HL-60 (cell line): ENCODE results near the gene CDH23.

Experiments used
- DNase-seq, 2 experiments: peaks; one replicate each; pipeline ENCODE4 v3.0.0-alpha.2; 2010 to 2020; ENCODE audit warnings: low read depth in 1 of 2, low spot score in 1 of 2
- H3K27ac ChIP-seq: fragments of 250-450 bp; sonication (Bioruptor Pico); replicated peaks from 2 replicates; pipeline ENCODE4 v1.5.1; 2020; ENCODE audit warnings: mild to moderate bottlenecking, moderate library complexity
- H3K27me3 ChIP-seq: fragments of 250-450 bp; sonication (Bioruptor Pico); 2 replicates; pipeline ENCODE4 v1.5.1; 2021; ENCODE audit warnings: mild to moderate bottlenecking, moderate library complexity; ENCODE audit not compliant: insufficient read depth, poor library complexity, severe bottlenecking
- H3K4me3 ChIP-seq: replicated peaks from 2 replicates; pipeline ENCODE4 v1.5.1; 2011; ENCODE audit warnings: mild to moderate bottlenecking, control low read depth, low read length; ENCODE audit not compliant: insufficient read depth
- GABPA ChIP-seq: IDR thresholded peaks from 2 replicates; pipeline ENCODE4 v1.6.1; 2012; ENCODE audit warnings: low read depth
- POLR2AphosphoS5 ChIP-seq: IDR thresholded peaks from 2 replicates; pipeline ENCODE4 v1.6.1; 2012; ENCODE audit warnings: low read depth
- SPI1 ChIP-seq: IDR thresholded peaks from 2 replicates; pipeline ENCODE4 v1.6.1; 2012; ENCODE audit warnings: low read depth, mild to moderate bottlenecking, borderline replicate concordance
- TF ChIP-seq, protein P1 (sequence below): IDR thresholded peaks from one replicate; pipeline ENCODE4 v1.5.1; 2011; ENCODE audit warnings: low read length, control low read depth, inconsistent platforms; ENCODE audit not compliant: insufficient read depth
- TF ChIP-seq, protein P2 (sequence below): IDR thresholded peaks from 2 replicates; pipeline ENCODE4 v1.6.1; 2012; ENCODE audit warnings: low read depth; ENCODE audit not compliant: insufficient replicate concordance

CDH23 gene

DNA sequence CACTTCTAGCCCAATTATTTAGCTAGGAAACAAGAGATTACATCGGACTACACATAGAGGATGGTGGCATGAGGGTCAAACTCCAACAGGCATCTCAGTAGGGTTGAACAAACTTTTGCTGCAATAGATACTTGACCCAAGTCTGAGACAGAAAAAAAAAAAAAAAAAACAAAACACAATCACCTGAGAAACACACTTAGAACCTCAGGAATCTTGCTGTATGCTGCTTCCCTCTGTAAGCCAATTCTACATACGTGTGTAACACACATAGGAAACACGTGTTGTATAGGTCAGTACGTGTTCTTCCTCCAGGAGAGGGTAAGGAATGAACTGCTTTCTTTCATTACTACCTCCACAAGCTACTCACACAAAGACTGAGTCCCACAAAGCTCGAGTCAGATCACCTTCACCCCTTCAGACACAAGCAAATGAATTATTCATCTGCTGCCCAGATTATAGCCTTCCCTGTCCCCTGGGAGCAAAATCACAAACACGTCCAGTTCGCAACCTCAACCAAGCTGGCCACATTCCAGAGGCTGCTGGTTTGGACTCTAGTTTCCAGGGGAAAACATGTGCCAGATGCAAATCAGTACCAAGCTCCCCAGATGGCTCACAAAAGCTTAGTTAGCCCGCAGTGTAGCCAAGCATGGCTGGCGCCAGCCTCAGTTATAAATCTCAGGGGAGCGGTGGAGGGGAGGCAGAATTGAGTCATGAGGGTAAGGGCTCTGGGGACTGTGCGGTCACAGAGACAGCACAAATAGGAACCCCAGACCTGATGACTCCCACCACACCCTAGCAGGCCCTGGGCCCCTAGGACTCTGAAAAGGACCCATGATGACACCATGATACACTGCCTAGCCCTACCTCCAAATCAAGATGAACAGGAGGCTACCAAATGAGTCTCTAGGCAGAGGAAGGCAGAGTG, 439.2 kb downstream of the CDH23 start:
- no peak overlapping the region for H3K27ac ChIP-seq

DNA sequence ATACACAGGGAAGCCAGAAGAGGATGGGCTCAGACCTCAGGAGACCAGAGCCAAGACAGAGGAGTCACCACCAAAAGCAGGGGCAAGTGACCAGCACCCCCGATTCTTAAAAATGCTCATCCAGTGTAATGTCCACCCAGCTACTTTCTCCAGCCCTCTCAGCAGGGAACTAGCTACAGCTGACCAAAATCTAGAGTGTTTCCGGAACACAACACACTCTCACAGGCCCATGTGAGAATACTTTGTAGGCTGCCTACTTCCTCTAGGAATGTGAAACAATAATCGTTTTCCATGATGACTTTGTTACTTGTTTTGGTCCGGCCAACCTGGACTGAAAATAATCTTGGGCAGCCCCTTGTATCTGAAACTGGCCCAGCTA, 439.9 kb downstream of the CDH23 start:
- DNase-seq: no peak
- H3K27me3 ChIP-seq: no peaks in the 10 kb centered on the region
- H3K4me3 ChIP-seq: no peak overlapping the region
- H3K27ac ChIP-seq: no peak overlapping the region
- TF ChIP-seq POLR2AphosphoS5 (no peak), SPI1 (no peak), GABPA (no peak)
- TF ChIP-seq, protein P1, sequence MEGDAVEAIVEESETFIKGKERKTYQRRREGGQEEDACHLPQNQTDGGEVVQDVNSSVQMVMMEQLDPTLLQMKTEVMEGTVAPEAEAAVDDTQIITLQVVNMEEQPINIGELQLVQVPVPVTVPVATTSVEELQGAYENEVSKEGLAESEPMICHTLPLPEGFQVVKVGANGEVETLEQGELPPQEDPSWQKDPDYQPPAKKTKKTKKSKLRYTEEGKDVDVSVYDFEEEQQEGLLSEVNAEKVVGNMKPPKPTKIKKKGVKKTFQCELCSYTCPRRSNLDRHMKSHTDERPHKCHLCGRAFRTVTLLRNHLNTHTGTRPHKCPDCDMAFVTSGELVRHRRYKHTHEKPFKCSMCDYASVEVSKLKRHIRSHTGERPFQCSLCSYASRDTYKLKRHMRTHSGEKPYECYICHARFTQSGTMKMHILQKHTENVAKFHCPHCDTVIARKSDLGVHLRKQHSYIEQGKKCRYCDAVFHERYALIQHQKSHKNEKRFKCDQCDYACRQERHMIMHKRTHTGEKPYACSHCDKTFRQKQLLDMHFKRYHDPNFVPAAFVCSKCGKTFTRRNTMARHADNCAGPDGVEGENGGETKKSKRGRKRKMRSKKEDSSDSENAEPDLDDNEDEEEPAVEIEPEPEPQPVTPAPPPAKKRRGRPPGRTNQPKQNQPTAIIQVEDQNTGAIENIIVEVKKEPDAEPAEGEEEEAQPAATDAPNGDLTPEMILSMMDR: no peak
- TF ChIP-seq, protein P2, sequence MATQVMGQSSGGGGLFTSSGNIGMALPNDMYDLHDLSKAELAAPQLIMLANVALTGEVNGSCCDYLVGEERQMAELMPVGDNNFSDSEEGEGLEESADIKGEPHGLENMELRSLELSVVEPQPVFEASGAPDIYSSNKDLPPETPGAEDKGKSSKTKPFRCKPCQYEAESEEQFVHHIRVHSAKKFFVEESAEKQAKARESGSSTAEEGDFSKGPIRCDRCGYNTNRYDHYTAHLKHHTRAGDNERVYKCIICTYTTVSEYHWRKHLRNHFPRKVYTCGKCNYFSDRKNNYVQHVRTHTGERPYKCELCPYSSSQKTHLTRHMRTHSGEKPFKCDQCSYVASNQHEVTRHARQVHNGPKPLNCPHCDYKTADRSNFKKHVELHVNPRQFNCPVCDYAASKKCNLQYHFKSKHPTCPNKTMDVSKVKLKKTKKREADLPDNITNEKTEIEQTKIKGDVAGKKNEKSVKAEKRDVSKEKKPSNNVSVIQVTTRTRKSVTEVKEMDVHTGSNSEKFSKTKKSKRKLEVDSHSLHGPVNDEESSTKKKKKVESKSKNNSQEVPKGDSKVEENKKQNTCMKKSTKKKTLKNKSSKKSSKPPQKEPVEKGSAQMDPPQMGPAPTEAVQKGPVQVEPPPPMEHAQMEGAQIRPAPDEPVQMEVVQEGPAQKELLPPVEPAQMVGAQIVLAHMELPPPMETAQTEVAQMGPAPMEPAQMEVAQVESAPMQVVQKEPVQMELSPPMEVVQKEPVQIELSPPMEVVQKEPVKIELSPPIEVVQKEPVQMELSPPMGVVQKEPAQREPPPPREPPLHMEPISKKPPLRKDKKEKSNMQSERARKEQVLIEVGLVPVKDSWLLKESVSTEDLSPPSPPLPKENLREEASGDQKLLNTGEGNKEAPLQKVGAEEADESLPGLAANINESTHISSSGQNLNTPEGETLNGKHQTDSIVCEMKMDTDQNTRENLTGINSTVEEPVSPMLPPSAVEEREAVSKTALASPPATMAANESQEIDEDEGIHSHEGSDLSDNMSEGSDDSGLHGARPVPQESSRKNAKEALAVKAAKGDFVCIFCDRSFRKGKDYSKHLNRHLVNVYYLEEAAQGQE: no peak

More for the DNA sequence above, 439.2 kb downstream of the CDH23 start:
- Histone ChIP-seq H3K4me3 (no peak overlapping the region), H3K27me3 (no peaks in the 10 kb centered on the region)
- TF ChIP-seq, protein P2: no peak
- TF ChIP-seq POLR2AphosphoS5: no peak
- TF ChIP-seq, protein P1: no peak
- no peak for TF ChIP-seq GABPA
- TF ChIP-seq SPI1: no peak
- DNase-seq: no peak

GRCh38 chr10:71837098-71837827, 440.5 kb downstream of the CDH23 start:
- no peak for DNase-seq
- TF ChIP-seq, protein P2: no peak
- TF ChIP-seq POLR2AphosphoS5 (no peak), GABPA (no peak), SPI1 (no peak)
- TF ChIP-seq, protein P1: no peak
- no peak overlapping the region for H3K27ac ChIP-seq
- no peaks in the 10 kb centered on the region for H3K27me3 ChIP-seq
- H3K4me3 ChIP-seq: no peak overlapping the region
